Adipose tissue (tissue), 3 donors: ENCODE measurements around the gene ACACA. TPM values are rescaled to one million over a fixed set of nuclear protein-coding genes. Genes with fewer than 3 reads are reported as not detected.
A peak's percentile ranks its signal among the peaks of the same experiment; 100 is the strongest.
"Not testable (repeated sequence)": the region's sequence is repeated elsewhere in the genome, so short reads cannot be mapped to it uniquely, and the experiment has no call there.

Source experiments
- H3K27ac ChIP-seq: one replicate; pipeline ENCODE4 v1.5.1; 2013; ENCODE audit warnings: low read depth, low read length
- WGBS, 3 donors: extraction: QIAGEN DNeasy Blood & Tissue Kit; methylation state at CpG; one replicate each; pipeline ENCODE4 v1.1.7; 2013; 5-methylcytosine and 5-hydroxymethylcytosine counted together
- polyA plus RNA-seq, 3 donors: library from polyadenylated mRNA; stranded (reverse); fragments of 200-250 nt; gene quantifications; one replicate each; pipeline ENCODE4 v1.2.3, GENCODE V29; 2013
- donor health status: healthy with polysubstance abuse.
- donor health status: Bipolar disorder and iron deficiency.
- donor health status: healthy.

ACACA gene
- polyA plus RNA-seq, 3 donors = 9.5 to 40.2 (median 26.5) TPM

DNA sequence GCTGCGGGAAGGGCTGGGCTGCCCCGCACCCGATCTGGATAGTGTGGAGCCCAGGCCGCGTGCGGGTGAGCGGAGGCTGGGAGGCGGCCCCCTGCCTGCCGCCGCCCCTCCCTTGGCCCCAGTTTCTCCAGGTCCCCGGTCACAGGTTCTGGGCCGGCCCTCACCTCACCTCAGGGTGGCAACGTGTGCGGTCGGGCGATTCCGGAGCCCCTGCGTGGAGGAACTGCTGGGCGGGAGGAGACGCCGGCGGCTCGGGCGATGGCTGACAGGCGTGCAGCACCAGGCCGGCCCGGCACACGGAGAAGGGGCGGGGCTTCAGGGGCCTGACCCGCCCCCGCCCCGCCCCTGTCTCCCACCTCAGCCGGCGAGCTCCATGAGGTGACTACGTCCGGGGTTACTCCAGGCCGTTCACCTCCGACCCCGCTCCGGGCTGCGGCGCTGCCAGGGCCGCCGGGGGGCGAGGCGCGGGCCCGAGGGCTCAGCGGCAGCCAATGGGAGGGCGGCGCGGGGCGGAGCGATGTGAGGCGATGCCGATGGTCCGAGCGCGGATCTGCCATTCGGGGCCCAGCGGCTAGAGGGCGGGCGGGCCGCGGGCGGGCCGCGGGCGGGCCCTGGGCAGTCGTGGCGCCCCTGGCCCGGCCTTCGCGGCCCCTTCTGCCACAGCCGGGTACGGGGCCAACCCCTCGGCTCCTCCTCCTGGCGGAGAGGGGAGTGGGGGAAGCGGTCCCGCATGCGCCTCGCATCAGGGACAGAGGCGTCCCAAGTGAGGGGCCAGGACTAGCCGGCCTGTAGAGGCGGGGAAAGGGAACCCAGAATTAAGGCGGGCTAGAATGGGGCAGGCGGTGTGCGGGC, 47.6 kb downstream of the ACACA start:
- WGBS, 3 donors = 0 to 1% (median 0%) methylated on average over 61 to 88 of the region's 88 CpGs
- H3K27ac ChIP-seq = peak overlapping the region; percentile 23

DNA sequence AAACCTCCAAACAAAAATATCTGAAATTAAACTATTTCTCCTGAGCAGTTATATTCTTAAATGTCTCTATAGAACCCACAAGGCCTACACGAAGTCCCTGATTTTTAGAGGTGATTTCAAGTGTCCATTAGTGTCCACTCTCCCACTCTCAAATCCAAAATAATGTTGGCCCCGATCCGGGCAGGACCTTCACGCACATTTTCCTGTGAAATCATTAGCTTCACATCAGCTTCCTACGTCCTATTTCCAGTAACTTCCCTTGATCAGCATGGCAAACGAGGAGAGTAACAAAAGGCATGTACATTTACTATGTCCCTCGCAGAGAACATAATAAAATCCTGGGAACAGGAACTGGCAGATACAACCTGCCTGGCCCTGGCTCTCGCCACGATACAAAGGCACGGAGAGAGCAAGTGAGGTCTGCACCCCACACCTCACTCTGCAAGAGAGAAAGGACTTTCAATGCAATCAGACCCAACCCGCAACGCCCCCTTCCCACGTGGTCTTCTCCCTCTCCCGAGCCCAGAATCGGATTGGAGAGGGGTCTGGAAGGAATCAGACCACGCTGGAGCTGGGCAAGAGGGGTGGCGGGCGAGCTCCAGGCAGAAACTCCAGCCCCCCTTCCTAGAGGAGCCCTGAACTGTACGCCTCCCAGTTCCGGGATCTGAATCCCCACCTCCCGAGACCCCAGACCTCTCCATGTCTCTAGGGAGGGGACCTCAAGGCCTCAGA, 48.4 kb downstream of the ACACA start:
- WGBS, 3 donors = 2 to 3% (median 2%) methylated on average over 20 to 21 of the region's 21 CpGs
- H3K27ac ChIP-seq = peak overlapping the region; percentile 1

DNA sequence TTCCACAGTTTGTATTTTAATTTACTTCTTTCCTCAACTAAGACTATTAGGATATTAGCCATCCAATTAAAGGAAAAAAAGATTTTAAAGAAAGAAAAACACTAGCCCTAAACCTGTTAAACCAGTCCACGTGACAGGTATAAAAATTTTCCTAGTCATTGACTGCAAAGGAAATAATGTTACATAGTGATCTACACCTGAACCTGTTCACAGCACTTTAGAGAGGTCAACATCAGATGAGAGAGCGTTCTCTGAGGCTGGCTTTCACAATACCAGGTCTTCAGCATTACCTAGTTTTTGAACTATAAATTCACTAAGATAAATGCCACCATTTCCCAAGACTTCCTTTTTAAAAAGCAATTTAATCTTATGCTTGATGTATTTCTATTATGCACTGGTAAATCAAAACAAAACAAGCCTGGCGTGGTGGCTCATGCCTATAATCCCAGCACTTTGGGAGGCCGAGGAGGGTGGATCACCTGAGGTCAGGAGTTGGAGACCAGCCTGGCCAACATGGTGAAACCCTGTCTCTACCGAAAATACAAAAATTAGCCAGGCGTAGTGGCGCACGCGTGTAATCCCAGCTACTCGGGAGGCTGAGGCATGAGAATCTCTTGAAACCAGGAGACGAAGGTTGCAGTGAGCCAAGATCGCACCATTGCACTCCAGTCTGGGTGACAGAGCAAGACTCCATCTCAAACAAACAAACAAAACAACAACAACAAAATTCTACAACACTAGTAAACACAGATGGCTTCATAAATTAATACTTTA, 49.7 kb downstream of the ACACA start:
- WGBS, 3 donors = 75 to 86% (median 86%) methylated on average over 12 of the region's 12 CpGs
- H3K27ac ChIP-seq = not testable (repeated sequence)

DNA sequence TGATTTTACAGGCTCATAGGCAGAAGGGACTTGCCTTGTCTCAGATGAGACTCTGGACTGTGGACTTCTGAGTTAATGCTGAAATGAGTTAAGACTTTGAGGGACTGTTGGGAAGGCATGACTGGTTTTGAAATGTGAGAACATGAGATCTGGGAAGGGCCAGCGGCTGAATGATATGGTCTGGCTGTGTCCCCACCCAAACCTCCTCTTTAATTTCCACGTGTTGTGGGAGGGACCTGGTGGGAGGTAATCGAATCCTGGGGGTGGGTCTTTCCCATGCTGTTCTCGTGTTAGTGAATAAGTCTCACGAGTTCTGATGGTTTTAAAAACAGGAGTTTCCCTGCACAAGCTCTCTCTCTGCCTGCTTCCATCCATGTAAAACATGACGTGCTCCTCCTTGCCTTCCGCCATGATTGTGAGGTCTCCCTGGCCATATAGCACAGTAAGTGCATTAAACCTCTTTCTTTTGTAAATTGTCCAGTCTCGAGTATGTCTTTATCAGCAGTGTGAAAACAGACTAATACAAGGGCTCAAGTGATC, 59.7 kb downstream of the ACACA start:
- not testable (repeated sequence) for H3K27ac ChIP-seq
- 97% methylated on average over 8 of the region's 8 CpGs for WGBS, 3 donors

DNA sequence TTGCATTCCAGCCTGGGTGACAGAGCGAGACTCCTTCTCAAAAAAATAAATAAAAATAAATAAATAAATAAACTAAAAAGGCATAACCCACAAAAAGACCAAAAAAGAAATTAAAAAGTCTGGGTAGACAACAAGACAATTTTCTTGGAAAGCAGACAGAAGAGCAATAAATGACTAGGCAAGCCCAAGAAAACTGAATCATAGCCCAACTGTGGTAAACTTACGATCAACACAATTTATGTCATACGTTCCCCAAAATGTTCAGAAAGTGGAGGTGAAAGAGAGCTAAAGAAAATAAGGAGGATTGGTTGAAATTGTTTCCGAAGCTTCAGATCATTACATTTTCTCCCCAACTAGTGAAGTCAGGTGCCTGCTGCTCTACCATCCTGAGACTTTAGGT, 62.1 kb downstream of the ACACA start:
- 89 to 96% (median 95%) methylated on average over 4 of the region's 4 CpGs for WGBS, 3 donors
- no peak overlapping the region for H3K27ac ChIP-seq

DNA sequence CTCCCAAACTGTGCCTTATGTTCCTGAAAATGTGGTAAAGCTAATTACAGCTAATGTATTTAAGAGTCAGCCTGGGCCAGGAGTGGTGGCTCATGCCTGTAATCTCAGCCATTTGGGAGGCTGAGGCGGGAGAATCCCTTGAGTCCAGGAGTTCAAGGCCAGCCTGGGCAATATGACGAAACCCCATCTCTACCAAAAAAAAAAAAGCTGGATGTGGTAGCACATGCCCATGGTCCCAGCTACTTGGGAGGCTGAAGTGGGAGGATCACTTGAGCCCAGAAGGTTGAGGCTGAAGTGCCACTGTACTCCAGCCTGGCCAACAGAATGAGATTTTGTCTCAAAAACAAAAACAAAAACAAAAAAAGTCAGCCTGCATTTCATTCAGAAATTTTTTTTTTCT, 64.0 kb downstream of the ACACA start:
- H3K27ac ChIP-seq = no peak overlapping the region
- WGBS, 3 donors = 100% methylated on average over 2 of the region's 2 CpGs

DNA sequence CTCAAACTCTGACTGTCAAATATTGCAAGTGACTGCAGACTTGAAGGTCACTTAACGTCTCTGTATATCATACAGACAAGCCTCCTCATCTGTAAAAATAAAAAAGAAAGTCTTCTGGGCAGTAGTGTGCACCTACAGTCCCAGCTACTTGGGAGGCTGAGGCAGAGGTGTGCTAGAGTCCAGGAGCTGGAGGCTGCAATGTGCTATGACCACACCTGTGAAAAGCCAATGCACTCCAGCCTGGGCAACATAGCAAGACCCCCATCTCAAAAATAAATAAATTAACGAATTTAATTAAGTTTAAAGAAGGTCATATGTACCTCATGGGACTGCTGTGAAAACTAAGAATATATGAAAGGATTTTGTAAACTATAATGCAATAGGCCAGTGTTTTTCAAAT, 65.8 kb downstream of the ACACA start:
- WGBS, 3 donors = 60 to 89% (median 83%) methylated on average over 2 of the region's 2 CpGs
- H3K27ac ChIP-seq = no peak overlapping the region

DNA sequence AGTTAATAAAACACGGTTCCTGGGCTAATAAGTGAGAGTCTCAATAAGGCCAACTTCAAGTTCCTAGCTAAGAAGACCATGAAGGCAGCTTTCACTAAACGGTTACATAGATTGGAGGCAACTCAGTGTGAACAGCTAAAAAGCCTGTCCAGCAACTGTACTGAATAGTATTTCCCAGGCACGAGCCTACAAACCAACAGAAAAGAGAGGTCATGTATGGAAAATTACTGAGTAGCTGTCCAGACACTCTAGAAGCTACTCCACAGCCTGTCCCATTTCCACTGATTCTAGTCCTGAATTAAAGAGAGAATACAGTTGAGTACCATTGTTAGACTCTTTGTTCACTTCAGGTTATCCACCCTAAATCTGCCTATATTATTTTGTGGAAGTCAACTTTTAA, 67.3 kb downstream of the ACACA start:
- no peak overlapping the region for H3K27ac ChIP-seq
- 69 to 78% (median 74%) methylated on average over 3 of the region's 3 CpGs for WGBS, 3 donors

DNA sequence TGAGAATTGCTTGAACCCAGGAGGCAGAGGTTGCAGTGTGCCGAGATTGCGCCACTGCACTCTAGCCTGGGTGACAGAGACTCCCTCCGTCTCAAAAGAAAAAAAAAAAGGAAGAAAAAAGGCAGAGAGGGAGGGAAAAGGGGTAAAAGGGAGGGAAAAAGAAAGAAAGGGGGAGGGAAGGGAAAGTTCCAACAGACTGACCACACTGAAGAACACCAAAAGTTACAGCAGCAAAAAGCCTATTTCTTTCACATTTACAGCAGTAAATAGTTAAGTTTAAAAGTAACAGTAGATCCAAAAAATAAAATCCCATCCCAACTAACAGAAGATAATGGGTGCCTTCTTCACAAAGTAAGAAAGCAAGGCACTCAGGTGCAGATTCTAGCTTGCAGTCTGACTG, 67.8 kb downstream of the ACACA start:
- WGBS, 3 donors = 72 to 91% (median 78%) methylated on average over 3 of the region's 3 CpGs
- H3K27ac ChIP-seq = no peak overlapping the region

DNA sequence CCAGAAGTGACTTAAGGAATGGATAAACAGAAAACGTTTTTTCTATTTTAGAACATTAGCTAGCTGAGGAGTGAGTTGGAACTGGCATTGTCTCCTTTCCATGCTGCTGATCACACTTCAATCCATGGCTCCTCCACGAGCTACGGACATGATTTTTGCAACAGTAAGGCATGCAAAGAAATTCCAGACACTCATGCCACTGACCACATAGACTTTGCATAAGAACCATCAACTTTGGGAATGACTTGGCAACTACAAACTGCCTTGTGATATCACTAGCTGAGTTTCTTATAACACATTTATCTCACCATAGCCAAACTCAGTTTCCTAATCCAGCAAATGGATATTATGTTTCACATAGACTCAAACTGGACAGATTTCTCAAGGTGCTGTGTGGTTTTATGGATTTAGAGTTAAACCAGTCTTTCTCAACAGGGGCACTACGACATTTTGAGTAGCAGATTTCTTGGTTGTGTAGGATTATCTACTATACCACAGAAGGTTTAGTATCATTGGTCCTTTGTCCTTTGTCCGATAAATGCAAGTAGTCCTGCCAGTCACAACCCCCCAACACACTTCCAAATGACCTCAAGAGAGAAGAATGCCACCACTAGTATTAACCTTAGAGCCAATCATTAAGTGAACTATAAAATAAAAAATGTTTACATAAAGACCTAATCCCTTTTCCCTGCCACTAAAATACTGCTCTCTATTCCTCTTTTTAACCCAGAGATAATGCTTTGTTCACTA, 79.1 kb downstream of the ACACA start:
- H3K27ac ChIP-seq = no peak overlapping the region
- 75 to 81% (median 78%) methylated on average over 5 of the region's 5 CpGs for WGBS, 3 donors

DNA sequence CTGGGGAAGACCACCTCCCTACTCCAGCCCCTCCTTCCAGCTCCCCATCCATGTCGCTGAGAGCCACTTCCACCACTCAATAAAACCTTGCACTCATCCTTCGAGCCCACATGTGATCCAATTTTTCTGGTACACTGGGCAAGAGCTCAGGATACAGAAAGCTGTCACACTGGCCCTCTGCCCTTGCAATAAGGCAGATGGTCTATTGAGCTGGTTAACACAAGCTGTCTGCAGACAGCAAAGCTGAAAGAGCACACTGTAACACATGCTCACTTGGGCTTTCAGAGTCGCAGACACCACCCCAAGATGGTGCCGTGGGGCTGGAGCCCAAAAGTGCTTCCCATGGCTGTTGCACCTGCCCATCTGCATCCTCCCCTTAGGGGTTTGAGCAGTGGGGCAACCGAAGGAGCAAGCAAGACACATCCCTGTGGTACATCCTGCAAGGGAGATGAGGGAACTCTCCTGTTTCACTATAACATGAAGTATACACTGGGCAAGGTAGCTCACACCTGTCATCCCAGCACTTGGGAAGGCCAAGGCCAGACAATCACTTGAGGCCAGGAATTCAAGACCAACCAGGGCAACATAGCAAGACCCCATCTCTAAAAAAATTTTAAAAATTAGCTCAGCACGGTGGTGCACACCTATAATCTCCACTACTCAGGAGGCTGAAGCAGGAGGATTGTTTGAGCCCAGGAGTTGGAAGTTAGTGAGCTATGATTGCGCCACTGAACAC, 83.6 kb downstream of the ACACA start:
- WGBS, 3 donors = 93 to 96% (median 94%) methylated on average over 7 of the region's 7 CpGs
- H3K27ac ChIP-seq = no peak overlapping the region

DNA sequence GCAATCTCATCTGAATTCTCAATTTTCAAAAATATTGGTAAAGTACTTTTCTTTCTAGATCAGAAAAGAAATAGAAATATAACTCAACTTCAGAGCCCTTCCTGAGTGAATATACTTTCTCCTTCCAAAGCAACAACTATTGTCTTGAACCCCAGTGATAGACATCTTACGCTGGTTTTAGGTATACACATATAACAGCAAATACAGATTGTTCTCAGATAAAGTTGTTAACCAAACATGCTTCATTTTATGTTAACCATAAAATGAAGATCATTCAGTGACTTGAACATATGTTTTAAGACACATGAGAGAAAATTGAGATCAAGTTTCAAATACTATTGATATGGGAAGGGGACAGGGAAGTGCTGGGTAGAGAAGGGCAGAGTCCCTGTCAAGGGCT, 84.5 kb downstream of the ACACA start:
- no peak overlapping the region for H3K27ac ChIP-seq
- WGBS, 3 donors = 89 to 98% (median 97%) methylated on average over 1 of the region's 1 CpG

DNA sequence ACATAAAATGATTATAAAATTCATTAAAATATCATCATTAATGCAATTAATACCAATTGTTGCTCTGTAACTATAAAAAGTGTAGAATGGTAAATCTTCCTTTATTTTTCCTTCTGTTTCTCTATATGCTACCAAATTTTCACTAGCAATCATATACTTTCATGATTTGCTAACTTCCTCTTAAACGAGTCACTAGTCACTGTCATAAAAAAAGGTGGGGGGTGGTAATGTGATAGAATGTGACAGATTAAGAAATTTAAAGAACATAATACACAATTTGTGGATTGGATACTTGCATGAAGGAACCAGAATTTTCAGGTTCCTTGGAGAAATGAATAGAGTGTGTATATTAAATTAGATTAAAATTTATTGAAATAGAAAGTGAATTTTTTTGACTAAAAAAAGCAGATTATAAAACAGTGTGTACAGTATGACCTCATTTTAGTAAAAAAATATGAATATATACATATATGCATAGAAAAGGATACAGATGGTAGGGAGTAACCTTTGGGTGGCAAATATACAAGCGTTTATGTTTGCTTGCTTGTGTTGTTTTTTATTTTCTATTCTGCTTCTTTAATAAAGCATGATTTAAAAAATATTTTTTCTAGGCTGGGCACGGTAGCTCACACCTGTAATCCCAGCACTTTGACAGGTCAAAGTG, 87.6 kb downstream of the ACACA start:
- 75 to 82% (median 76%) methylated on average over 3 of the region's 3 CpGs for WGBS, 3 donors
- no peak overlapping the region for H3K27ac ChIP-seq

DNA sequence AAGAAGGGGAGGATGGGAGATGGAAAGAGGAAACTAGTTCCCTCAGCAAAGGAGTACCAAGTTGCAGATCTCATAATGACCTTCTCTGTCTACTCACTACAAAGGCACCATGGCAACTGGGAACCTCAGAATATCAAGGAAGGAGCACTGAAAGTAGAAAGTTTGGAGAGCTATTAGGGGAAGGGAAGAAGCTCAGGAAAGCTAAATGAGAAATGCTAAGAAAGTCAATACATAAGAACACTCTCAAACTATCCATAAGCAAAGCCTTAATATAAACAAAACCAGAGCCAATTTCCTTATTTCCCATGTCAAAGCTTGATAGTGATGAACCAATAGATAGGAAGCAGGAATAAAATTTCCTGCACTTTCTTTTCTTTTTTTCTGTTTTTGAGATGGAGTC, 88.8 kb downstream of the ACACA start:
- no peak overlapping the region for H3K27ac ChIP-seq

DNA sequence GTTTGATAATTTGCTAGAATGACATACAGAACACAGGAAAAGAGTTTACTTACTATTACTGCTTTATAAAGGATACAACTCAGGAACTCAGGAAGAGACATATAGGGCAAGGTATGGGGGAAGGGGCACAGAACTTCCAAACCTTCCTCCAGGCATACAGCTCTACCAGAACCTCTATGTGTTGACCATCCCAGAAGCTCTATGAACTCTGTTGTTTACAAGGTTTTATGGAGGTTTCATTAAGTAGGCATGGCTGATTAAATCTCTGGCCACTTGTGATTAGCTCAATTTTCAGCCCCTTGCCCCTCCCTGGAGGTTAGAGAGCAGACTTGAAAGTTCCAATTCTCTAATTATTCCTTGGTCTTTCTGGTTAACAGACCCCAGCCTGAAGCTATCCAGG, 91.0 kb downstream of the ACACA start:
- H3K27ac ChIP-seq = no peak overlapping the region

DNA sequence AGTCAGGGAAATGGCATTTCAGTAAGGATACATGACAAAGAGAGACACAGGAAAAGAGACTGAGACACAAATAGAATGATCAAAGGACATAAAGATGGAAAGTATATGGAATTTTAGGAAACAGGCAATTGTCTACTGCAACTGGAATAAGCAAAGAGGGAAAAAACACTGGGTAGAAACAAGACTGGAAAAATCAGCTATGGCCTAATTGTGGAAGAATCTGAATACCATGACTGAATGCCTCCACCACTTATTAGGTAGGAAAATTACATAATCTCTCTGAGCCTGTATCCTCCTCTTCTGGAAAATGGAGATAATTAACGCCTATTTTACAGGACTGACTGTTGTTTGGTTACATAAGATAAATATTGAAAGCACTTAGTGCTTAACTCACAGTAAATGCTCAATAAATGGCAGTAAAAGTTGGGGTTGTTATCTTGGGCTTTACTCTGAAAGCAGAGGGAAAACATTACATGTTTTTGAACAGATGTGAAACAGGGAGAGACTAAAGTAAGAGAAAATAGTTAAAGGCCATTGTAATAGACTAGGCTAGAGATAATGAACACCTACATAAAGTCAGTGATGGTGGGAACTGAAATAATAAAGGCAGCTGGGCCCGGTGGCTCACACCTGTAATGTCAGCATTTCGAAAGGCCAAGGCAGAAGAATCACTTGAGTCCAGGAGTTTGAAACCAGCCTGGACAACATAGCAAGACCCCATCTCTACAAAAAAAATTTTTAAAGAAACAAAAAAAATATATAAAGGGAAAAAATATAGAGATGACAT, 94.3 kb downstream of the ACACA start:
- H3K27ac ChIP-seq = no peak overlapping the region
- WGBS, 3 donors = 67 to 90% (median 88%) methylated on average over 3 of the region's 3 CpGs

DNA sequence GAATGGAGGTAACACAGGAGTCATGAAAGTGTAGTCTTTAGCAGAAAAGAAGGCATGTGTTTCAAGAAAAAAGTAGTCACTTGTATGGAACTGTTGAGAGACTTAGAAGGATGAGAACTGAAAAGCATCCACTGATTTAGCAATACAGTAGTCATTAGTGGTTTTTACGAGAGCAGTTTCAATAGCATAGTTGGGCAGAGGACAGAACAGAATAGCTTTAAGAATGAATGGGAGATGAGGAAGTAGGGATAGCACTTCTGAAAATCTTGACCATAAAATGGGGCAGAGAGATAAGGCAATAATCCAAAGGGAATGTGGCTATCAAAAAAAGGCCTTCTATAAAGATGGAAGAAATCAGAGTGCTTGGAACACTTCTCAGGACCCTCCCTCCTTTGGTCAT, 95.7 kb downstream of the ACACA start:
- 58 to 97% (median 63%) methylated on average over 1 of the region's 1 CpG for WGBS, 3 donors
- H3K27ac ChIP-seq = no peak overlapping the region
